ENCODE results near the gene HORMAD2. TPM values are rescaled to one million over a fixed set of nuclear protein-coding genes. Genes with fewer than 3 reads are reported as not detected.

Gene HORMAD2
- total RNA-seq, 1 donor from 2014 or later, result not detected

- no peaks in the 10 kb centered on the region for H3K36me3 Mint-ChIP-seq (ENCODE audit: unreplicated experiment)
- no peak for DNase-seq
- no peak overlapping the region for H3K27ac Mint-ChIP-seq (ENCODE audit: unreplicated experiment)
- H3K27me3 Mint-ChIP-seq (ENCODE audit: unreplicated experiment), result no peaks in the 10 kb centered on the region
- H3K9me3 Mint-ChIP-seq (ENCODE audit: unreplicated experiment), result no peaks in the 10 kb centered on the region
- TF ChIP-seq, protein P1, sequence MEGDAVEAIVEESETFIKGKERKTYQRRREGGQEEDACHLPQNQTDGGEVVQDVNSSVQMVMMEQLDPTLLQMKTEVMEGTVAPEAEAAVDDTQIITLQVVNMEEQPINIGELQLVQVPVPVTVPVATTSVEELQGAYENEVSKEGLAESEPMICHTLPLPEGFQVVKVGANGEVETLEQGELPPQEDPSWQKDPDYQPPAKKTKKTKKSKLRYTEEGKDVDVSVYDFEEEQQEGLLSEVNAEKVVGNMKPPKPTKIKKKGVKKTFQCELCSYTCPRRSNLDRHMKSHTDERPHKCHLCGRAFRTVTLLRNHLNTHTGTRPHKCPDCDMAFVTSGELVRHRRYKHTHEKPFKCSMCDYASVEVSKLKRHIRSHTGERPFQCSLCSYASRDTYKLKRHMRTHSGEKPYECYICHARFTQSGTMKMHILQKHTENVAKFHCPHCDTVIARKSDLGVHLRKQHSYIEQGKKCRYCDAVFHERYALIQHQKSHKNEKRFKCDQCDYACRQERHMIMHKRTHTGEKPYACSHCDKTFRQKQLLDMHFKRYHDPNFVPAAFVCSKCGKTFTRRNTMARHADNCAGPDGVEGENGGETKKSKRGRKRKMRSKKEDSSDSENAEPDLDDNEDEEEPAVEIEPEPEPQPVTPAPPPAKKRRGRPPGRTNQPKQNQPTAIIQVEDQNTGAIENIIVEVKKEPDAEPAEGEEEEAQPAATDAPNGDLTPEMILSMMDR (IDR thresholded peaks at IDR 0.05; ENCODE audit: partially characterized antibody, unreplicated experiment), result no peak
- H3K4me1 Mint-ChIP-seq (ENCODE audit: low read depth, unreplicated experiment), result no peaks in the 10 kb centered on the region
- H3K4me3 Mint-ChIP-seq (ENCODE audit: unreplicated experiment), result no peak overlapping the region
These were observed 102.1 kb downstream of the HORMAD2 start for GRCh38 chr22:30182350-30182745.

GRCh38 chr22:30182815-30183214 lies 102.6 kb downstream of the HORMAD2 start:
- Mint-ChIP-seq H3K27me3 (ENCODE audit: unreplicated experiment) (no peaks in the 10 kb centered on the region), H3K9me3 (ENCODE audit: unreplicated experiment) (no peaks in the 10 kb centered on the region), H3K4me3 (ENCODE audit: unreplicated experiment) (no peak overlapping the region), H3K4me1 (ENCODE audit: low read depth, unreplicated experiment) (no peaks in the 10 kb centered on the region), H3K36me3 (ENCODE audit: unreplicated experiment) (no peaks in the 10 kb centered on the region), H3K27ac (ENCODE audit: unreplicated experiment) (no peak overlapping the region)
- DNase-seq, result no peak
- TF ChIP-seq, protein P1 (IDR thresholded peaks at IDR 0.05; ENCODE audit: partially characterized antibody, unreplicated experiment), result no peak

GRCh38 chr22:30183271-30183670 lies 103.0 kb downstream of the HORMAD2 start:
- Mint-ChIP-seq H3K27me3 (ENCODE audit: unreplicated experiment) (no peaks in the 10 kb centered on the region), H3K9me3 (ENCODE audit: unreplicated experiment) (no peaks in the 10 kb centered on the region), H3K27ac (ENCODE audit: unreplicated experiment) (no peak overlapping the region), H3K4me3 (ENCODE audit: unreplicated experiment) (no peak overlapping the region), H3K36me3 (ENCODE audit: unreplicated experiment) (no peaks in the 10 kb centered on the region), H3K4me1 (ENCODE audit: low read depth, unreplicated experiment) (no peaks in the 10 kb centered on the region)
- TF ChIP-seq, protein P1 (IDR thresholded peaks at IDR 0.05; ENCODE audit: partially characterized antibody, unreplicated experiment), result no peak
- DNase-seq, result no peak

- Mint-ChIP-seq H3K4me1 (ENCODE audit: low read depth, unreplicated experiment) (no peaks in the 10 kb centered on the region), H3K27me3 (ENCODE audit: unreplicated experiment) (no peaks in the 10 kb centered on the region), H3K36me3 (ENCODE audit: unreplicated experiment) (no peaks in the 10 kb centered on the region), H3K27ac (ENCODE audit: unreplicated experiment) (no peak overlapping the region), H3K4me3 (ENCODE audit: unreplicated experiment) (no peak overlapping the region), H3K9me3 (ENCODE audit: unreplicated experiment) (no peaks in the 10 kb centered on the region)
- TF ChIP-seq, protein P1 (IDR thresholded peaks at IDR 0.05; ENCODE audit: partially characterized antibody, unreplicated experiment), result no peak
- no peak for DNase-seq
These were observed 103.6 kb downstream of the HORMAD2 start for GRCh38 chr22:30183861-30184278.

DNA sequence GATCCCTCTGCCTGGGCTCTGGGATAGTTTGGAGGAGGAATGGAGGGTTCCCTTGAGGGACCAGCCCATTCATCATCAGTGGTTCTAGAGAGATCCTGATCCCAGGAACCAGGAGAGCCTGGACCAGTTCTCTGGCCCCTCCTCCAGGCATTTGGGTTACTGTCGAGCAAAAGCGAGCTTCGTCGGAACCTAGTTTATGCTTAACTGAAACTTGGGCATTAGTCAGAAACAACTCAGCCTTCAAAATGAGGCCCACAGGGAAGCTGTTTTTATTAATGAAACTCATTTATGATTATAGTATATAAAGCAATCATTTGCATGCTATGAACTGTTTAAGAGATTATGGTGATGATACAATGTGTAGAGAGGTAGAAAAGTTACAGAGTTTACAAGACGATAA lies 104.9 kb downstream of the HORMAD2 start:
- Mint-ChIP-seq H3K9me3 (ENCODE audit: unreplicated experiment) (no peaks in the 10 kb centered on the region), H3K36me3 (ENCODE audit: unreplicated experiment) (no peaks in the 10 kb centered on the region), H3K27me3 (ENCODE audit: unreplicated experiment) (no peaks in the 10 kb centered on the region), H3K27ac (ENCODE audit: unreplicated experiment) (no peak overlapping the region), H3K4me1 (ENCODE audit: low read depth, unreplicated experiment) (no peaks in the 10 kb centered on the region), H3K4me3 (ENCODE audit: unreplicated experiment) (no peak overlapping the region)
- no peak for DNase-seq
- TF ChIP-seq, protein P1 (IDR thresholded peaks at IDR 0.05; ENCODE audit: partially characterized antibody, unreplicated experiment), result no peak

Data from glutamatergic neuron (in vitro differentiated cells).